Kidney epithelial cell (primary cell): ENCODE measurements around the gene NAA38. TPM values are rescaled to one million over a fixed set of nuclear protein-coding genes. Genes with fewer than 3 reads are reported as not detected.

Source experiments
- DNase-seq: peaks from one replicate; pipeline ENCODE4 v3.0.0-alpha.2; 2010; ENCODE audit warnings: low read depth
- H3K27me3 ChIP-seq: 2 replicates; pipeline ENCODE4 v1.6.0; 2011; ENCODE audit warnings: low read length; ENCODE audit not compliant: control insufficient read depth, insufficient read depth
- H3K36me3 ChIP-seq: 2 replicates; pipeline ENCODE4 v1.5.1; 2011; ENCODE audit warnings: low read length; ENCODE audit not compliant: control insufficient read depth, insufficient read depth
- H3K4me3 ChIP-seq: 2 replicates; pipeline ENCODE4 v1.5.1; 2011; ENCODE audit warnings: low read depth, mild to moderate bottlenecking, control low read depth, low read length
- total RNA-seq: library from RNA; depleted of rRNA; stranded (reverse); fragments of >200 nt; gene quantifications from 2 replicates; pipeline ENCODE4 v1.2.3, GENCODE V29; 2015
- TF ChIP-seq, protein P1 (sequence below): IDR thresholded peaks from 2 replicates; pipeline ENCODE4 v1.5.1; 2011; ENCODE audit warnings: mild to moderate bottlenecking, moderate library complexity, low read length, control low read depth, inconsistent platforms; ENCODE audit not compliant: insufficient read depth, poor library complexity, severe bottlenecking

Gene NAA38
- total RNA-seq, 1 donor from 2014 or later, result 51.0 TPM

DNA sequence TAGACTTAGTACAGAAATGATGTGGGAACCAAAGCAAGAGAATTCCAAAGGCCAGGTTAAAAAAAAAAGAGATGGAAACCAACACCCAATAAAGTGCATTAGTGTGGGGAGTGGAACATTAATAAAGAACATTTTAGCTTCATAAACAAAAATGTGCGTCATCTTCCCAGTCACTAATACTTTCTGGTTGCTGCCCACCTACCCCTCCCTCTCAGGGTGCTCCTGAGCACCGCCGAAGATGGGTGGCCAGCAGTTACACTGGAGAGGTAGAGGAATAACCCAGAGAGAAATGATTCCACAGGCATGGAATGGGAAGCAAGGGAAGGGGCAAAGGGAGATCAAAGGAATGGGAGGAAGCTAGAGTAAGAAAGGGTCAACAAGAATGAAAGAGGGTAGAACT is 25.3 kb upstream of the NAA38 start:
- TF ChIP-seq, protein P1, sequence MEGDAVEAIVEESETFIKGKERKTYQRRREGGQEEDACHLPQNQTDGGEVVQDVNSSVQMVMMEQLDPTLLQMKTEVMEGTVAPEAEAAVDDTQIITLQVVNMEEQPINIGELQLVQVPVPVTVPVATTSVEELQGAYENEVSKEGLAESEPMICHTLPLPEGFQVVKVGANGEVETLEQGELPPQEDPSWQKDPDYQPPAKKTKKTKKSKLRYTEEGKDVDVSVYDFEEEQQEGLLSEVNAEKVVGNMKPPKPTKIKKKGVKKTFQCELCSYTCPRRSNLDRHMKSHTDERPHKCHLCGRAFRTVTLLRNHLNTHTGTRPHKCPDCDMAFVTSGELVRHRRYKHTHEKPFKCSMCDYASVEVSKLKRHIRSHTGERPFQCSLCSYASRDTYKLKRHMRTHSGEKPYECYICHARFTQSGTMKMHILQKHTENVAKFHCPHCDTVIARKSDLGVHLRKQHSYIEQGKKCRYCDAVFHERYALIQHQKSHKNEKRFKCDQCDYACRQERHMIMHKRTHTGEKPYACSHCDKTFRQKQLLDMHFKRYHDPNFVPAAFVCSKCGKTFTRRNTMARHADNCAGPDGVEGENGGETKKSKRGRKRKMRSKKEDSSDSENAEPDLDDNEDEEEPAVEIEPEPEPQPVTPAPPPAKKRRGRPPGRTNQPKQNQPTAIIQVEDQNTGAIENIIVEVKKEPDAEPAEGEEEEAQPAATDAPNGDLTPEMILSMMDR, result no peak
- Histone ChIP-seq H3K4me3 (no peak overlapping the region), H3K36me3 (no peaks in the 10 kb centered on the region), H3K27me3 (no peaks in the 10 kb centered on the region)
- DNase-seq, result no peak

DNA sequence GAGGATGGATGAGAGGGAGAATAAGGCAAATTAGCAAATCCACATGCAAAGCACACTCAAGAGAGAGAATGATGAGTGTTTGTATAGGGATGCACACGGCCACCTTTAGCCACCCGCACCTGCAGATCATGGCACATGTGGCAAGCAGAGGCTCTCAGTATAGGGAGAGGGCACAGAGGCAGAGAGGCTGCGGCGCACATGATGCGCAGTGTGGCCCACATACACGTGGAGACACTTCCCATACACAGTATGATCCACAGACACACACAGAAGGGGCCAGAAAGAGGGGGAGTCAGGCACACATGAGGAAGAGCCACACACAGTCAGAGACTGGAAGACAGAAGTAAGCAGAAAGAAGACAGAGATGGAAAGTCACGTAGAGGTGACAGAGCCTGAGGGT is 24.7 kb upstream of the NAA38 start:
- no peaks in the 10 kb centered on the region for H3K36me3 ChIP-seq
- no peak overlapping the region for H3K4me3 ChIP-seq
- TF ChIP-seq, protein P1, result no peak
- no peaks in the 10 kb centered on the region for H3K27me3 ChIP-seq
- no peak for DNase-seq

GRCh38 chr17:7881276-7882054 is 24.1 kb upstream of the NAA38 start:
- Histone ChIP-seq H3K27me3 (no peaks in the 10 kb centered on the region), H3K36me3 (no peaks in the 10 kb centered on the region), H3K4me3 (no peak overlapping the region)
- DNase-seq, result no peak
- TF ChIP-seq, protein P1, result no peak

DNA sequence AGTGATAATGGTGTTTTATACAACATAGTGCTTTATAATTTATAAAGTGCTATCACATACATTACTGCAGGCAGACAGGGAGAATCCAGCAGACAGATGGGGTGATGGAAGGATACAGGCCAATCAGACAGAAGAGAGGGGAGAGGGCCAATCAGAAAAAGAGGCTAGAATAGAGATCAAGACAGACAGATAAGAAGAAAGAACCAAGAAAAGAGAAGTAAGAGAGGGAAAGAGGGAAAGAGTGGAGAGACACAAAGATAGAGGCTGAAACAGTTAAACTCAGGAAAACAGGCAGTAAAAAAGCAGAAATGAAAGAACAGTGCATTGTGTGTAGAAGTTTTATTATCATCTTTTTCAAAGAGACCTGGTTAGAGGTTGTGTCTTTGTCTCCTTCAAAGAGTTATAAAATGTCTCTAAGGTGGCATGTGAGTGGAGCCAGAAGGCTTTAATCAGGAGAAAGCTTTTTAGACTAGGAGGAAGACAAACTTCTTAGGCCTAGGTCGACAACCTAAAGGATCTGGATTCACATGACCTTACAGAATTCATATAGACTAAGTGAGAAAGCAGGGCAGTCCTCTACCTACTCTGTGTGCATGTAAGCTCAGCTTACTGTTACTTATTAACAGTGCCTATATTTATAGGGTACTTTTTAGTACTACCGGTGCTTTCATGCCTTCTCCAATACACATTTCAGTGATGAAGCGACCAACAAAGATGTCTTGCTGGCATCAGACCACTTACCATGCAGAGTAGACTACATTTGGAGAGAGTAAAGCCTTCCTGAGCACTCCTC is 22.9 kb upstream of the NAA38 start:
- TF ChIP-seq, protein P1, result no peak
- no peaks in the 10 kb centered on the region for H3K27me3 ChIP-seq

DNA sequence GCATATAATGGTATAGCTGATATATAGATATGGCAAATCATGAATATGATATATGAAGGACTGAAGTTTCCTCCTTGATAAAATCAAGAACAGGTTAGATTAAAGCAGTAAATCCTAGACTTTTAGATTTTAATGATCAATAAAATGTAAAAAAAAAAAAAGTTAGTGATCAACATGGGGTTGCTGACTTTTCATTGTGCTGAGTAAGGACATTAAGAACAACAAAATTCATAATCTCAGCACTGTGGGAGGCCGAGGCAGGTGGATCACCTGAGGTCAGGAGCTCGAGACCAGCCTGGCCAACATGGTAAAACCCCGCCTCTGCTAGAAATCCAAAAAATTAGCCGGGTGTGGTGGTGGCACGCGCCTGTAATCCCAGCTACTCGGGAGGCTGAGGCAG is 20.9 kb upstream of the NAA38 start:
- TF ChIP-seq, protein P1, result no peak
- Histone ChIP-seq H3K4me3 (no peak overlapping the region), H3K36me3 (peaks cover 1% of the 10 kb centered on the region), H3K27me3 (no peaks in the 10 kb centered on the region)
- no peak for DNase-seq

More for the DNA sequence above, 22.9 kb upstream of the NAA38 start:
- Histone ChIP-seq H3K4me3 (no peak overlapping the region), H3K36me3 (peaks cover 1% of the 10 kb centered on the region)
- no peak for DNase-seq
